HepG2 (cell line): ENCODE data around the gene KDM8. TPM values are rescaled to one million over a fixed set of nuclear protein-coding genes. Genes with fewer than 3 reads are reported as not detected.

Source experiments
- ARHGAP35 ChIP-seq: sonication (generic); formaldehyde crosslinking; IDR thresholded peaks from 2 replicates; pipeline ENCODE4 v1.9.0; 2022; ENCODE audit warnings: mild to moderate bottlenecking, inconsistent platforms, moderate library complexity, missing genetic modification reagents, borderline replicate concordance
- ARID2 ChIP-seq: sonication (generic); formaldehyde crosslinking; IDR thresholded peaks from 2 replicates; pipeline ENCODE4 v1.8.1; 2022; ENCODE audit warnings: mild to moderate bottlenecking, missing genetic modification reagents, borderline replicate concordance
- BATF2 ChIP-seq: sonication (generic); formaldehyde crosslinking; IDR thresholded peaks from 2 replicates; pipeline ENCODE4 v1.8.0; 2022; ENCODE audit warnings: mild to moderate bottlenecking, missing genetic modification reagents, moderate library complexity
- CBX1 ChIP-seq: IDR thresholded peaks from one replicate; pipeline ENCODE4 v1.6.1; 2016; ENCODE audit warnings: antibody characterized with exemption, low read depth
- ELF3 ChIP-seq: IDR thresholded peaks from 2 replicates; pipeline ENCODE4 v1.6.1; 2016; ENCODE audit warnings: missing genetic modification reagents, missing compliant biosample characterization
- FOSL2 ChIP-seq: sonication (generic); formaldehyde crosslinking; IDR thresholded peaks from 2 replicates; pipeline ENCODE4 v1.4.0; 2020; ENCODE audit warnings: missing genetic modification reagents
- FOXC1 ChIP-seq: sonication (generic); formaldehyde crosslinking; IDR thresholded peaks from 2 replicates; pipeline ENCODE4 v1.8.0; 2022; ENCODE audit warnings: mild to moderate bottlenecking, missing genetic modification reagents, borderline replicate concordance
- GATAD2A ChIP-seq: IDR thresholded peaks from 2 replicates; pipeline ENCODE4 v1.6.1; 2016
- HBP1 ChIP-seq: IDR thresholded peaks from 2 replicates; pipeline ENCODE4 v1.6.1; 2016; ENCODE audit warnings: low read depth, control low read depth
- HNRNPK ChIP-seq: fragments of 200-400 bp; formaldehyde crosslinking; IDR thresholded peaks from 2 replicates; pipeline ENCODE4 v1.6.1; 2018; ENCODE audit warnings: low read length, low read depth, moderate library complexity, mild to moderate bottlenecking; ENCODE audit not compliant: poor library complexity, severe bottlenecking
- HOXA5 ChIP-seq: sonication (generic); formaldehyde crosslinking; IDR thresholded peaks from 2 replicates; pipeline ENCODE4 v1.4.0; 2020; ENCODE audit warnings: missing genetic modification reagents
- KAT8 ChIP-seq: IDR thresholded peaks from 2 replicates; pipeline ENCODE4 v1.6.1; 2016; ENCODE audit warnings: missing genetic modification reagents, missing compliant biosample characterization
- KLF12 ChIP-seq: sonication (generic); formaldehyde crosslinking; IDR thresholded peaks from 2 replicates; pipeline ENCODE4 v1.4.0; 2020; ENCODE audit warnings: missing genetic modification reagents, borderline replicate concordance
- MAX ChIP-seq: IDR thresholded peaks from 2 replicates; pipeline ENCODE4 v1.6.1; 2012; ENCODE audit warnings: inconsistent platforms
- NFKB2 ChIP-seq: sonication (generic); formaldehyde crosslinking; IDR thresholded peaks from 2 replicates; pipeline ENCODE4 v1.4.0; 2020; ENCODE audit warnings: missing genetic modification reagents, borderline replicate concordance
- THAP9 ChIP-seq: sonication (generic); formaldehyde crosslinking; IDR thresholded peaks from 2 replicates; pipeline ENCODE4; 2020; ENCODE audit warnings: missing genetic modification reagents, mild to moderate bottlenecking, borderline replicate concordance
- ZFP36L1 ChIP-seq: sonication (generic); formaldehyde crosslinking; IDR thresholded peaks from 2 replicates; pipeline ENCODE4 v1.8.0; 2022; ENCODE audit warnings: mild to moderate bottlenecking, missing genetic modification reagents, moderate library complexity
- ZNF281 ChIP-seq: sonication (generic); formaldehyde crosslinking; IDR thresholded peaks from 2 replicates; pipeline ENCODE4 v1.4.0; 2020; ENCODE audit warnings: missing genetic modification reagents, borderline replicate concordance
- ZNF639 ChIP-seq: conservative IDR thresholded peaks from 2 replicates; pipeline ENCODE4 v1.6.1; 2018; ENCODE audit warnings: missing genetic modification reagents
- polyA plus RNA-seq, 8 experiments: library from polyadenylated mRNA; depleted of rRNA in 3 of 8; stranded (reverse) in 7 of 8; unstranded in 1 of 8; fragments of >200 nt; fragmentation: Illumina TruSeq in 4 of 8; extraction: Trizol in 4 of 8; gene quantifications; 2 replicates each; pipeline versions ENCODE4 v1.2.1 to v1.2.3, GENCODE V29; 2011 to 2016; ENCODE audit warnings: low read depth in 4 of 8, missing spikeins in 1 of 8, mixed read lengths in 1 of 8; ENCODE audit not compliant: insufficient read depth in 1 of 8
- total RNA-seq, 5 experiments: library from RNA; depleted of rRNA; stranded (reverse); fragments of >200 nt; fragmentation: Illumina TruSeq; extraction: Trizol; gene quantifications; 2 replicates each; pipeline ENCODE4 v1.2.3, GENCODE V29; 2016; ENCODE audit warnings: low read depth in 1 of 5

The KDM8 gene
- total and polyA plus RNA-seq, 2 of the 13 experiments (the other 11 are each of a cell fraction or from before 2014, with no cell fraction given): 3.3 to 8.6 TPM

GRCh38 chr16:27235055-27235937 lies 32.0 kb downstream of the KDM8 start (continued):
- 0 out of 2 replicates have a peak, but pooled peaks have one; percentile 25 for TF ChIP-seq THAP9 (CRISPR knock-in tag)
- TF ChIP-seq ZNF639 (CRISPR knock-in tag): no peak
- TF ChIP-seq ELF3: peak; percentile 26; the same call in 1 of the 2 replicates
- TF ChIP-seq ARID2: no peak
- no peak for TF ChIP-seq ZFP36L1
- no peak for TF ChIP-seq HNRNPK
- TF ChIP-seq BATF2: no peak
- peak; percentile 50; the same call in 1 of the 2 replicates for TF ChIP-seq GATAD2A (CRISPR knock-in tag)
- no peak for TF ChIP-seq ZNF281 (CRISPR knock-in tag)
- TF ChIP-seq KAT8 (CRISPR knock-in tag): no peak
- 0 out of 2 replicates have a peak, but pooled peaks have one; percentile 52 for TF ChIP-seq NFKB2 (CRISPR knock-in tag)
- TF ChIP-seq HBP1 (CRISPR knock-in tag): no peak
- no peak for TF ChIP-seq ARHGAP35
- TF ChIP-seq HOXA5: 0 out of 2 replicates have a peak, but pooled peaks have one; percentile 22
- peak; percentile 21; the same call in 1 of the 2 replicates for TF ChIP-seq FOSL2
- no peak for TF ChIP-seq CBX1
- TF ChIP-seq MAX: no peak
- no peak for TF ChIP-seq KLF12 (CRISPR knock-in tag)
- TF ChIP-seq FOXC1: no peak
